HG03196 (cell line): ENCODE data around the gene CEPT1.

Source experiments
- ATAC-seq: cut with Tn5 transposase; IDR thresholded peaks from one replicate; pipeline ENCODE4 v1.9.1; 2021; ENCODE audit not compliant: unreplicated experiment

Gene CEPT1

GRCh38 chr1:111225717-111226400 is 85.8 kb downstream of the CEPT1 start:
- ATAC-seq = no peak

- ATAC-seq = no peak
These were observed 87.4 kb downstream of the CEPT1 start, which contains the start of gene CHI3L2 for GRCh38 chr1:111227434-111227833. CHI3L2 (plus strand) TSS chr1:111227713; CDS start chr1:111227730, 17 bp downstream.

GRCh38 chr1:111227851-111228747 is 88.1 kb downstream of the CEPT1 start:
- no peak for ATAC-seq

GRCh38 chr1:111228748-111229126 is 88.7 kb downstream of the CEPT1 start:
- ATAC-seq = no peak

DNA sequence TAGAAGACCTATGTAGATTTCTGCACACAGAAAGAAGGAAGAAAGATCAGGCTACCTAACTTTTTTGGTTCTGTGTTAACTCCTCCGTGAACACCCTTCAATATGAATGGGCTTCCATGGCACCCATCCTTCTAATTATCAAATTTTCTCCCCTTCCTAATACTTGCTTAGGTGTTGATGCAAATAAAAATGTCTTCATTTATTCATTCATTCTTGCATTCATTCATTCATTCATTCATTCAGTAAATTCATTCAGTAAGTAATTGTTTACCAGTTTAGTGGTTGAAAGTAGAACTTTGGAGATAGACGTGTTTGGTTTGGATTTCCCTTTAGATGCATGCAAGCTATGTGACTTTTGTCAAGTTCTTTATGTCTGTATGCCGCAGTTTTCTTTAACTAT is 92.1 kb downstream of the CEPT1 start:
- ATAC-seq = no peak

GRCh38 chr1:111234258-111234657 is 94.2 kb downstream of the CEPT1 start:
- ATAC-seq = no peak
